Calu3 (cell line): ENCODE measurements around the gene CT45A3. TPM values are rescaled to one million over a fixed set of nuclear protein-coding genes. Genes with fewer than 3 reads are reported as not detected.
"Not testable (repeated sequence)": the region's sequence is repeated elsewhere in the genome, so short reads cannot be mapped to it uniquely, and the experiment has no call there.

ENCODE experiments used
- Bru-seq: library from RNA; stranded (reverse); fragments of 400-500 nt; gene quantifications from one replicate; lab custom pipeline; 2021; lab: Mats Ljungman, UMichigan
- BruChase-seq, 2 experiments: library from RNA; stranded (reverse); fragments of 400-500 nt; gene quantifications; one replicate each; lab custom pipeline; 2021; lab: Mats Ljungman, UMichigan
- BruUV-seq: library from RNA; stranded (reverse); fragments of 400-500 nt; replicated peaks from 2 replicates; lab custom pipeline; 2021; lab: Mats Ljungman, UMichigan
- CTCF ChIA-PET: fragments of 300-600 bp; sonication (Branson Sonifier 250); formaldehyde crosslinking; loops from one replicate; lab custom pipeline; 2022; ENCODE audit warnings: antibody characterized with exemption; lab: Charles Lee
- DNase-seq: peaks from one replicate; pipeline ENCODE4 v3.0.0; 2022
- H3K27ac Mint-ChIP-seq: one replicate; pipeline ENCODE4 v1.8.0; 2022; ENCODE audit warnings: mixed read lengths; ENCODE audit not compliant: unreplicated experiment
- H3K27me3 Mint-ChIP-seq: one replicate; pipeline ENCODE4 v1.8.0; 2022; ENCODE audit warnings: mixed read lengths; ENCODE audit not compliant: unreplicated experiment
- H3K36me3 Mint-ChIP-seq: one replicate; pipeline ENCODE4 v1.8.0; 2022; ENCODE audit warnings: mild to moderate bottlenecking, moderate library complexity, mixed read lengths; ENCODE audit not compliant: insufficient read depth, unreplicated experiment
- H3K4me1 Mint-ChIP-seq: one replicate; pipeline ENCODE4 v1.8.0; 2022; ENCODE audit warnings: mild to moderate bottlenecking, low read depth, mixed read lengths; ENCODE audit not compliant: unreplicated experiment
- H3K4me3 Mint-ChIP-seq: one replicate; pipeline ENCODE4 v1.8.0; 2022; ENCODE audit warnings: mild to moderate bottlenecking, low read depth, moderate library complexity, mixed read lengths; ENCODE audit not compliant: unreplicated experiment
- H3K9me3 Mint-ChIP-seq: one replicate; pipeline ENCODE4 v1.8.0; 2022; ENCODE audit warnings: low read depth, mixed read lengths; ENCODE audit not compliant: unreplicated experiment
- CTCF ChIP-seq: fragments of 200-600 bp; IDR thresholded peaks from one replicate; pipeline ENCODE4 v1.8.0; 2022; ENCODE audit warnings: antibody characterized with exemption; ENCODE audit not compliant: unreplicated experiment
- intact Hi-C: fragments of 100-400 bp; cut with micrococcal nuclease; formaldehyde crosslinking; loops from one replicate; pipeline ENCODE4 v1.10.0; 2022; ENCODE audit not compliant: unreplicated experiment
- long read RNA-seq: library from polyadenylated mRNA; stranded (forward); transcript quantifications from one replicate; pipeline ENCODE4 v2.0.0, GENCODE V29; 2022
- total RNA-seq: library from RNA; stranded (reverse); gene quantifications from 2 replicates; pipeline ENCODE4 v1.2.3, GENCODE V29; 2022

Gene CT45A3
- not detected in 2 replicates for total RNA-seq
- not detected for Bru-seq, nascent RNA
- not detected for BruChase-seq, experiment 1, labeled RNA remaining after a 6-hour chase
- BruChase-seq, experiment 2, labeled RNA remaining after a 2-hour chase = not detected
- long read RNA-seq = 0 reads

- intact Hi-C loops, H3K4me3 Mint-ChIP-seq, H3K9me3 Mint-ChIP-seq, H3K36me3 Mint-ChIP-seq, H3K4me1 Mint-ChIP-seq, BruUV-seq, CTCF ChIA-PET, H3K27me3 Mint-ChIP-seq, DNase-seq, H3K27ac Mint-ChIP-seq: not testable (repeated sequence)
Measured at GRCh38 chrX:135768091-135768490, at the start of gene CT45A3. Gene CT45A3 (minus strand): TSS chrX:135768191. CDS start chrX:135764444, 3,747 bp downstream.

GRCh38 chrX:135802687-135803086 is 34.7 kb upstream of the CT45A3 start, which contains the start of gene CT45A6:
Gene CT45A6 (minus strand): TSS chrX:135802787. CDS start chrX:135798993, 3,794 bp downstream.
- intact Hi-C loops, H3K27me3 Mint-ChIP-seq, H3K36me3 Mint-ChIP-seq, H3K9me3 Mint-ChIP-seq, H3K4me1 Mint-ChIP-seq, BruUV-seq, CTCF ChIA-PET, H3K27ac Mint-ChIP-seq, H3K4me3 Mint-ChIP-seq, DNase-seq: not testable (repeated sequence)

- BruUV-seq, intact Hi-C loops, H3K27me3 Mint-ChIP-seq, CTCF ChIA-PET, H3K4me3 Mint-ChIP-seq, DNase-seq, H3K27ac Mint-ChIP-seq, H3K36me3 Mint-ChIP-seq, H3K4me1 Mint-ChIP-seq, H3K9me3 Mint-ChIP-seq: not testable (repeated sequence)
Measured at GRCh38 chrX:135785403-135785802, 17.4 kb upstream of the CT45A3 start, which contains the start of gene CT45A5. Gene CT45A5 (minus strand): TSS chrX:135785503. CDS start chrX:135781729, 3,774 bp downstream.

- DNase-seq, H3K27me3 Mint-ChIP-seq, intact Hi-C loops, H3K4me1 Mint-ChIP-seq, H3K9me3 Mint-ChIP-seq, H3K27ac Mint-ChIP-seq, H3K36me3 Mint-ChIP-seq, BruUV-seq, H3K4me3 Mint-ChIP-seq, CTCF ChIA-PET: not testable (repeated sequence)
Measured at GRCh38 chrX:135744739-135745138, 23.3 kb downstream of the CT45A3 start.

- Mint-ChIP-seq H3K4me1 (no peaks in the 10 kb centered on the region), H3K36me3 (no peaks in the 10 kb centered on the region), H3K27me3 (no peaks in the 10 kb centered on the region), H3K9me3 (no peaks in the 10 kb centered on the region), H3K27ac (no peak overlapping the region), H3K4me3 (no peak overlapping the region)
- no peak for DNase-seq
- no TSS peak for BruUV-seq
- TF ChIP-seq CTCF = no peak
- intact Hi-C loops = no loop called here
- CTCF ChIA-PET = no interaction called here
Measured at GRCh38 chrX:135741192-135741715, 26.7 kb downstream of the CT45A3 start.

GRCh38 chrX:135740681-135741149 is 27.3 kb downstream of the CT45A3 start:
- intact Hi-C loops = no loop called here
- H3K36me3 Mint-ChIP-seq = no peaks in the 10 kb centered on the region
- no peak overlapping the region for H3K27ac Mint-ChIP-seq
- no peak for TF ChIP-seq CTCF
- CTCF ChIA-PET = no interaction called here
- BruUV-seq = no TSS peak
- DNase-seq = peak; percentile 47
- H3K9me3 Mint-ChIP-seq = no peaks in the 10 kb centered on the region
- H3K4me1 Mint-ChIP-seq = no peaks in the 10 kb centered on the region
- no peaks in the 10 kb centered on the region for H3K27me3 Mint-ChIP-seq
- H3K4me3 Mint-ChIP-seq = no peak overlapping the region
